GM10266 (cell line): ENCODE data around the gene NTSR1.

Experiments
- DNase-seq: peaks from one replicate; pipeline ENCODE4 v3.0.0; 2012; ENCODE audit errors: extremely low spot score
- TF ChIP-seq, protein P1 (sequence below): IDR thresholded peaks from 2 replicates; pipeline ENCODE4 v1.5.1; 2012; ENCODE audit warnings: mild to moderate bottlenecking, low read depth; ENCODE audit not compliant: control insufficient read depth, insufficient read depth; ENCODE audit errors: missing control alignments

NTSR1 gene

DNA sequence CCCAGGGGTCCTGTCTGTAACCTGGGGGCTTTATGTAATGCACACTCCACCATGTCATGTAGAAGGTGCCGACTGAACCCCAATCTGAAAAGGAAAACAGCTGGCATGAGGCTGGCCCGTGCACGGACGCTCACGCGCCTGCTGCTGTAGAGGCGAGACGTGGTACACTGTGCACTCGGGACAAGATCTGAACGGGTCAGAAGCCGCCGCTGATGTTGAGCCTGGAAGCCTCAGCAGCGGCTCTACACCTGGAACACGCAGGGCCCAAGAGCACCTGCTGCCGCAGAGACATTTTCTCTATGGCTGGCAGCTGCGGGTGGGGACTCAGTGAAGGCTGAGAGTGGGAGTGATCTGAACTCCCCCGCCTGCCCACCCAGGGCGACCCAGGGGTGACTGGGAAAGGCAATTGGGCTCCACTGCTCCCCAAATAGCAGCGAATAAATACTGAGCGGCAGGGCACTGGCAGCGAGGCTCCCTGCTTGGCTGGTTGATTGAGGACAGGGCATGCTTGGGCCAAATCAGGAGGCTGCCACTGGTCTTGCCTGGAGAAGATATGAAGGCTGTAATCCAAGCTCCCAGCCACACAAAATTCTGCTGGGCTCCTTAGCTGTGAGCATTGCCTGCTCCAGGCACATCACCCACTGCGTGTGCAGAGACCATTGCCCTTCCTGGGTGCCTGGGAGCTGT lies 93.5 kb downstream of the NTSR1 start:
- DNase-seq, result no peak
- TF ChIP-seq, protein P1, sequence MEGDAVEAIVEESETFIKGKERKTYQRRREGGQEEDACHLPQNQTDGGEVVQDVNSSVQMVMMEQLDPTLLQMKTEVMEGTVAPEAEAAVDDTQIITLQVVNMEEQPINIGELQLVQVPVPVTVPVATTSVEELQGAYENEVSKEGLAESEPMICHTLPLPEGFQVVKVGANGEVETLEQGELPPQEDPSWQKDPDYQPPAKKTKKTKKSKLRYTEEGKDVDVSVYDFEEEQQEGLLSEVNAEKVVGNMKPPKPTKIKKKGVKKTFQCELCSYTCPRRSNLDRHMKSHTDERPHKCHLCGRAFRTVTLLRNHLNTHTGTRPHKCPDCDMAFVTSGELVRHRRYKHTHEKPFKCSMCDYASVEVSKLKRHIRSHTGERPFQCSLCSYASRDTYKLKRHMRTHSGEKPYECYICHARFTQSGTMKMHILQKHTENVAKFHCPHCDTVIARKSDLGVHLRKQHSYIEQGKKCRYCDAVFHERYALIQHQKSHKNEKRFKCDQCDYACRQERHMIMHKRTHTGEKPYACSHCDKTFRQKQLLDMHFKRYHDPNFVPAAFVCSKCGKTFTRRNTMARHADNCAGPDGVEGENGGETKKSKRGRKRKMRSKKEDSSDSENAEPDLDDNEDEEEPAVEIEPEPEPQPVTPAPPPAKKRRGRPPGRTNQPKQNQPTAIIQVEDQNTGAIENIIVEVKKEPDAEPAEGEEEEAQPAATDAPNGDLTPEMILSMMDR, result no peak

DNA sequence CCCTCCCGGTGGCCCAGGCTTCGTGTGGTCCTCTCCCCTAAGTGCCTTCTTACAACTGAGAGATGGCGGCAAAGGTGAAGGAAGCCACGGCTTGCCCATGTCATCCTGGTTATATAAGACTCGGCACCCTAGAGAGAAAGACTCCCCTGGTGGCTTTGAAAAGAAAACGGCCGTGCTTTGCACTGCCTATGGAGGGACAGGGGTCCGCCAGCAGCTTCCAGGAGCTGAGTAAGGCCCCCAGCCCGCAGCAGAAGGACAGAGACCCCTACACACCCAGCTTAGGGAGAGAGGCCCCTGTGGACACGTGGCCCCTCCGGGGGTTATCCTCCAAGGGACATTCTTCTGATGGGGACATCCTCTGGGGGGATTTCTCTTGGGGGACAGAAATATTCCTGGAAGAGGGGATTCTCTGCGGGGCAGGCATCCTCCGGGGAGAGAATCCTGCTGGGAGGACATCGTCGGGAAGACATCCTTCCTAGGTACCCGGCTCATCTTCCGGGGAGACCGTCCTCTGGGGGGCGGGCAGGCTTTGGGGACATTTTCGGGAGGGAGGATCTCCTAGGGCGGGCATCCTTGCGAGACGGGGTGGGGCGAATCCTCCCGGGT lies 95.5 kb downstream of the NTSR1 start:
- TF ChIP-seq, protein P1, result no peak
- DNase-seq, result no peak

DNA sequence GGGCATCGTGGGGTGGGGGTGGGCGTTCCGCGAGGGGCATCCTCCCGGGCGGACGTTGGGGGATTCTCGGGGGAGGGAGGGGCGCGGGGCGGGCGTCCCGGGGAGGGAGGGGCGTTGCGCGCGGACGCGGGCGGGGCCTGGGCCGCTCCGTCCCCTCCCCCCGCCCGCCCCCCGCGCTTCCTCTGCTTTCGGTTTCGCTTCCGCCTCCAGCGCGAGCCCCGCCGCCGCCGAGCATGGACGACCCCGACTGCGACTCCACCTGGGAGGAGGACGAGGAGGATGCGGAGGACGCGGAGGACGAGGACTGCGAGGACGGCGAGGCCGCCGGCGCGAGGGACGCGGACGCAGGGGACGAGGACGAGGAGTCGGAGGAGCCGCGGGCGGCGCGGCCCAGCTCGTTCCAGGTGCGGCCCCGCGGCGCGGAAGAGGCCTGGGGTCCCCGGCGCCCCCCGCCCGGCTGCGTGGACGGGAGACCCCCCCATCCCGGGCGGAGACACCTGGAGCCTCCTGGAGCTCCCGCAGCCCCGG lies 96.1 kb downstream of the NTSR1 start, which contains the start of gene OGFR:
TSS of gene OGFR (plus strand) at position 209 of the 528 bp plus-strand sequence. CDS start at position 234, 25 bp downstream.
- DNase-seq, result peak; percentile 97

DNA sequence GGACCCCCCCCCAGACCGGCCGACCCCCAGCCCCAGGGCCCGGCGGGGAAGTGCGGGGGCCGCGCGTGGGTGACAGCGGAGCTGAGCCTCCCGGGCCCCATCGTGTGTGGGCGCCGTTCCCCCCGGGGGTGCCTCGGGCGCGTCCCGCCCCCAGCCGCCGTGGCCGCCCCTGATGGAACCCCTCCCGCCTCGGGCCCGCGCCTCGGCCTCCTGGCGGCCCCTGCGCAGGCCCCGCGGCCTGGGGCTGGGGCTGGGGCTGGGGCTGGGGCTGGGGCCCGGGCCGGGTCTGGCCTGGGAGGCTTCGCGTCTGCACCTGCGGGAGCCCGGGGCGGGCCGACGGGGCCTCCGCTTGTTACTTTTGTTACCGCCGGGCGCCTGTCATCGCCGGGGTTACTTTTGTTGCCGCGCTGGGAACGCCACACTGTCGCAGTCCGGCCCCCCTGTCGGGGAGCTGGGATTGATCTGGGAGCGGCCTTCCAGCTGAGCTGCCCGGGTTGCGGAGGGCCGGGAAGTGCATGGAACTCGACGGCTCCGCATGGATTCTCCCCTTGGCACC lies 96.6 kb downstream of the NTSR1 start:
- TF ChIP-seq, protein P1, result no peak
- peak; percentile 69 for DNase-seq

More for the DNA sequence above, 96.1 kb downstream of the NTSR1 start, which contains the start of gene OGFR:
- TF ChIP-seq, protein P1, result no peak

DNA sequence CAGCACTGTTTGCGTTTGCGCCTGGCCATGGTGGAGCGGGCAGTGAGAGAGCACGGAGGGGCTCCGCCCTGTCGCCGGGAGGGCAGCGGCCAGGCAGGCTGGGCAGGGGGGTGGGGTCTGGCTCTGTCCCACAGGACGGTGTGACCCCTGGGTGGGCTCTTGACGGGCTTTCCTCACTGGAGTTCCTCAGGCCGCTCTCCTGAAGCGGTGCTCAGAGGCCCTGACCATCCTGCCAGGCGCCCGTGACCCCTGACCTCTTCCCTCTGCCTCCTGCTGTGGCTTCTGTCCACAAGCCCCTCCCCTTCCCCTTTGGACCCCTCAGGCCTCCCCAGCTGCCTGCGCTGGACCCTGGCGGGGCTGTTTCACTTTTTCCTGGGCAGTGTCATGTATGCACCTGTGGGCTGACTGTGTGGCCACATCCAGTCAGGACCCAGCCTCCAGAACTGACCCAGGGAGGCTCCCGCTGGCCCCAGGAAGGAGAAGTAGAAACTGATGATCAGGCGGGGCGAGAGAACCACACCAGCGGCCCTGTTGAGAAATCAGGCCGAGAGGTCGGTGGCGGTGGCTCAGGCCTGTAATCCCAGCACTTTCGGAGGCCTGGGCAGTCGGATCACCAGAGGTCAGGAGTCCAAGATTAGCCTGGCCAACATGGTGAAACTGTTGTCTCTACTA lies 97.2 kb downstream of the NTSR1 start:
- DNase-seq, result no peak
- TF ChIP-seq, protein P1, result no peak

DNA sequence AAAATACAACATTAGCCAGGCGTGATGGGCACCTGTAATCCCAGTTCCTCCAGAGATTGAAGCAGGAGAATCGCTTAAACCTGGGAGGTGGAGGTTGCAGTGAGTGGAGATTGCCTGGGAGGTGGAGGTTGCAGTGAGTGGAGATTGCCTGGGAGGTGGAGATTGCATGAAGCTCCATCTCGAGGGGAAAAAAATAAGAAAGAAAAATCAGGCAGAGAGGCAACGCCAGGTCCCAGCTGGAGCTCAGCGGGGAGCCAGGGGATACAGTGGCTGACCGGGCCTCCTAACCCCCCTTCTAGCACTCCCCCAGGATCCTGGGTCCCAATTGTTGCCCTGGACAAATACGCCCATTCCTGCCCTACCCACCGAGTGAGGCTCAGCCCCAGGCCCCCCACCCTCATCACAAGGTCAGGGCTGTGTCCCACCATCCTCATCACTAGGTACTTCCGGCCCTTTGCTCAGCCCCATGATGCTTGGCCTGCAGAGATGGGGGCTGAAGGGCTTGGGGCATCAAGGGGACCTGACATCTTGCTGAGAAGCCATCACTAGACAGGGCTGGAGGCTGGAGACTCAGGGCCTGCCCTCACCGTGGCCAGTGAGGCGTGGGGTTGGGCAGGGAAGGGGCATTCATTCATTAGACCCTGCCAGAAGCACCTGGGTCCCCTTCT lies 97.9 kb downstream of the NTSR1 start:
- TF ChIP-seq, protein P1, result no peak
- no peak for DNase-seq
